GM21447 (cell line): ENCODE measurements around the gene SENP3.

Source experiments
- ATAC-seq: cut with Tn5 transposase; IDR thresholded peaks from one replicate; pipeline ENCODE4 v1.9.1; 2021; ENCODE audit not compliant: unreplicated experiment

SENP3 gene

GRCh38 chr17:7561589-7562207 lies at the start of gene SENP3:
Gene SENP3, plus strand, starts transcription at chr17:7561919. Its CDS starts 1,158 bp downstream, at chr17:7563077.
- ATAC-seq = peak; percentile 41

- ATAC-seq = no peak
Observed at GRCh38 chr17:7512105-7512504, 49.6 kb upstream of the SENP3 start.

GRCh38 chr17:7512824-7513540 lies 48.7 kb upstream of the SENP3 start:
- no peak for ATAC-seq

- no peak for ATAC-seq
Observed at GRCh38 chr17:7513850-7514419, 47.8 kb upstream of the SENP3 start.

GRCh38 chr17:7515911-7516610 lies 45.7 kb upstream of the SENP3 start:
- no peak for ATAC-seq

DNA sequence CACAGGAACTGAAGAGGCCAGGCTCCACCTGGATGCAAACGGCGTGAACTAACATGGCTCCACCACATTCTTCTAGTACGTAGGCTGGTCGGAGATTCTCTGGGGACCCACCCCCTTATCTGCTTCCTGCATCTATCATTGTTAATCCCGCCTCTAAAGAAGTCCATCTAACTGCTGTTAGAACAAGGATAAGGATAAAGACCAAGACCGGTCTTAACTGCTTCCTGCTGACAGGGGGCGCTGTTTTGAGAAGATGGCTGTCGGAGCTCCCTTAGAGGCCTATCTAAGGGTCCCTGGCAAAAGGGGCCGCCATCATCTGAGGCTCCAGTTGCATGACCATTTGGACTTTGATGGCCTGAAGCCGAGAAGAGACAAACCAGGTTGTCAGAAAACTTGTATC lies 38.7 kb upstream of the SENP3 start:
- no peak for ATAC-seq

GRCh38 chr17:7528842-7529241 lies 32.9 kb upstream of the SENP3 start:
- no peak for ATAC-seq

- no peak for ATAC-seq
Observed at GRCh38 chr17:7530023-7530900, 31.5 kb upstream of the SENP3 start.

DNA sequence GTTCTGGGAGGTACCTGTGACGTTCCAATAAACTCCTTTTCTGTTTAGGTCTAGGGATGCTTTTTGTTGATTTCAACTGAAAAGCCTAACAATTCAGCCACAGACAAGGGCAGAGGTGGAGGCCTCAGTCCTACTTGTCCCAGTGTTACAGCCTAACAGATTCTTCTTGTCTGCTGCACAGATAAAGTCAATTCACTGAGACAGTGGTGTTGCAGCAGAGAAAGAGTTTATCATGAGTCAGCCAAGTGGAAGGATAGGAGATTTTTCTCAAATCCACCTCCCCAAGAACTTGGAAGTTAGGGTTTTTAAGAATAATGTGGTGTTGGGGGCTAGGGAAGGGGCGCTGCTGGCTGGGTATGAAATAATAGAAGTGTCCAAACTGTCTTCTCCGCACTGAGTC lies 23.7 kb upstream of the SENP3 start:
- ATAC-seq = no peak

DNA sequence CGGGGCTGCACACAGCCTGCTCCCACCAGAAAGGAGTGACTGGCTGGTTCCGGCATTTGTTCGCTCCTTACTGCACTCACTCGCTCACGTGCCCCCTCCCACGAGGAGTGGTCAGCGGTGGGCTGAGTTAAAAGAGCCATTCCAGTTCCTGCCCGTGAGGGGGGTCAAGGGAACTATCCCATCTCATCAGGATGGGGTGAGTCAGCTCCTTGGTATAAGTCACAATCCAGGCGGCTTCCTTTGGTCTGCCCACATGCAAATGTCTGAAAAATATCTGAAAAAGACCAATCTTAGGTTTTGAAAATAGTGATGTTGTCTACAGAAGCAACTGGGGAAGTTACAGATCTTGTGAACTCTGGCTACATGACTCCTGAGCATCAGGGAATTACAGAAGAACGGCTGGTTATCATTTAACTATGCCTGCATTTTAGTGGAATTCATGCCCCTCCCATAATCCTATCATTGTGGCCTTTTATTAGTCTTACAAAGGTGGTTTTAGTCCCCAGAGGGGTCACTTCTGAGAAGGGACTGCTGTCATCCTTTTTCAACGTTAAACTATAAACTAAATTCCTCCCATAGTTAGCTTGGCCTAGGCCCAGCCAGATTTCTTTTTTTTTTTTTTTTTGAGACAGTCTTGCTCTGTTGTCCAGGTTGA lies 22.7 kb upstream of the SENP3 start:
- ATAC-seq = no peak

DNA sequence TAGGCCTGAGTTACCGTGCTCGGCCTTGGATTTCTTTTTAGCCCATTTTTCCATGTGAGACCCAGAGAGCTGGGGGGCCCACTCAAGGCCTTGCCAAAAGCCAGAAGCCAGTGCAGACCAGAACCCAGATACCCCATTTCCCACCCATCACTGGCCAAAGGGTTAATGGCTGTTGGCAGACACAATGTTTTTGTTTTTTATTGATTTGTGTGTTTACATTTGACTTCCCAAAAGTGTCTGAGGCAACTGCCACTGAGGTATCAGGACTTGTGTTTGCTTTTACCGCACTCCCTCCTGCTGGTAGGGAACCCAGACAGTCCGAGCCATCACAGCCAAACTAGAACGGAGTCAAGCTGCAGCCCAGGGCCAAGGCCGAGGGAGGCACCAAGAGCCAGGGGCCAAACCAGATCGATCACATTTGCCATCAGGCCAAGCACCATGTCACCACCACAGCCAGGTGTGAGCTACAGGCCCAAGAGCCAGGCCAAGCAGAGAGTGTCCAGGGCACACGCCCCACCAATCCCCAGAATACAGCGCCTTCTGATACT lies 20.6 kb upstream of the SENP3 start:
- ATAC-seq = no peak

- no peak for ATAC-seq
Observed at GRCh38 chr17:7544911-7545310, 16.8 kb upstream of the SENP3 start.

- no peak for ATAC-seq
Observed at GRCh38 chr17:7548585-7549400, 12.9 kb upstream of the SENP3 start, which contains the start of gene TNFSF12. Gene TNFSF12, plus strand, starts transcription at chr17:7549058. Its CDS starts 96 bp downstream, at chr17:7549154.

DNA sequence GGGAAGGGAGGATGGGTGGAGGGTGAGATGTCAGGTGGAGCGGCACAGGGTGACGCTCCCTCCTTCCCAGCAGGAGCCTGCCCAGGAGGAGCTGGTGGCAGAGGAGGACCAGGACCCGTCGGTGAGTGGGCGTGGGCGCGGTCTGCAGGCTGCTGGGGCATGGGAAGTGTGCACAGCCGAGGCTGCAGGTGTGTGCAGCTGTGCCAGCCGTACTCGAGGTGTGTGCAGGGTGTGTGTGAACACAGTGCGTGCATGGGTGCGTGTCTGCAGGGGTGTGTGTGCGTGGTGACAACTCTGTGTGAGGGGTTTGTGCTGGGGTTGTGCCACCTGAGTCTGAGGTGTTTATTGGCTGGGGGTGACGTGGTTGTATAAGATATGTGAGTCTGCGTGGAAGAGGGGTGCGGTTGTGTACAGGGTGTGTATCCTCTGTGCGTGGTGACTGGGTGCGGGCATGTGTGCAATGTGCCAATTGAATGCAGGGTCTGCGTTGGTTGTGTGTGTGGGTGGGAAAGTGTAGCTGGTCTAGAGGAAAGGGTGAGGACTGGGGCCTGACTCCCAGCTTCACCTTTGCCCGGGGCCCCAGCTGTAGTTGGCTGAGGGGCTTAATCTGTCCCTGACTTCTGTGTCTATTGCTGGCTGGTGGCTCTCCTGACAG lies 12.2 kb upstream of the SENP3 start:
- ATAC-seq = no peak

DNA sequence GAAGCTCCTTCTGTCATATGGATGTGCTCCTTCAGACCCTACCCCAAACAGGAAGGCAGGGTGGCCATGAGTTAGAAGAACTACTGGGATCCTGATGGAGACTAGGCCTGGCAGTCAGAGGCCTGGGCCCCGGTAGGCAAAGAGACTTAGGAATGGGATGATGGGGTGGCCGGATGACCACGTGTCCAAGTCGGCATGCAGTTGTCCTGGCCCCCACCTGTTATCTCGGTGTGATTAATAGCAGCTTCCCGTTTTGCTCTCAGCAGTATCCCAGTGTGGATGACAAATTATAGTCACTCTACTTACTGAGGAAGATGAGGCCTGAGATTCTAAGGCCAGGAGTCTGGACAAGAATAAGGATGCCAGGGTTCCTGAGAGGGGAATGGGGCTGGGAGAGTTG lies 11.4 kb upstream of the SENP3 start:
- no peak for ATAC-seq

DNA sequence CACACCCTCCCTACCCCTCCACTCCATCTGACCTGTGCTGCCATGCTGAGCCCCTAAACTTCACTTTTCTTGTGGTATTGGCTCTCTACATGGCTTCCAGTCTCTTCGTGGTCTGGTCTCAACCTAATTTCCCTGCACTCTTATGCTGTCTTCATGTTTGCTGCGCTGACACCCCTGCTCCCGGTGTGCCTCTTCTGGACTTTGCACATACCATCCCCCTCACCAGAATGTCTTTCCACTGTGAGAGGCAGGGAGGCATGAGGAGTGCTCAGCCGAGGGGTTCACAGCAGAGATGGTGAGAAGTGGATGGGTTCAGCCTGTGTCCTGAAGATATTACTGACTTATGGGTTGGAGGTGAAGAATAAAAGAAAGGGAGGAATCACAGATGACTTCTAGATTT lies 10.3 kb upstream of the SENP3 start:
- ATAC-seq = no peak

GRCh38 chr17:7552621-7553051 lies 9.1 kb upstream of the SENP3 start:
- ATAC-seq = peak; percentile 87

DNA sequence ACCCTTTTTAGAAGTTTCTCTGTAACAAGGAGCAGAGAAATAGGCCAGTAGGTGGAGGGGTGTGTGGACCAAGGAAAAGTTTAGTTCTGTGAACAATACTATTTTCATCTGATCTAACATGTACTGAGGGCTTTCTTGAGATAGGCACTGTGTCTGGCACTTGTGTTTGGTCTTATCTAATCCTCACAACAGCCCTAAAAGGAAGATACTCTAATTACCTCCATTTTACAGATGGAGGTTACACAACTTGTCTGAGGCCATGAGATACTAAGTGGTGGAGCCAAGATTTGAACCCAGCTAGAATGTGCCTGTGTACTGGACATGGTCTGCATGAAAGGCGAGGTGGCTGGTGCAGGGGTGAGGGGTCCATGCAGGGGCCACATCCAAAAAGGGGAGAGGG lies 8.4 kb upstream of the SENP3 start:
- no peak for ATAC-seq
